NCI-H69 (cell line): ENCODE measurements around the gene ZNF148.

Experiments used
- DNase-seq: peaks from one replicate; lab custom pipeline; 2025; lab: John Stamatoyannopoulos, UW

Gene ZNF148

DNA sequence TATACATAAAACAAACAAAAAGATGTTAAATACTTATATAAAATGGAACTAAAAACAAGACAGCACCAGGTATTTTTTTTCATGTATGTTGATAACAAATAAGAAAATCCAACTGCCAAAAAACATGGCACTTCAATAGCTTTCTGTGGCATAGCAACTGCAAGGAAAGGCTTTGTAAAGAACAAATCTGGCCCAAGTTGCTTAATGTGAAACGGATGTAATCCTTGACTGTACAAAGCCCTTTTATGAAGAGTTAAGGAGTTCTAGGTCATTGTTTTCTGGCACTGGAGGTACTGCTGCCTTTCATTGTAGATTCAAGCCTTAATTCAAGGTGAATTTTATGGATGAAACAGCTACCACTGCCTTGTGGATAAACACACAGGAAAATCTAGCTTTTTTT is 93.7 kb downstream of the ZNF148 start:
- peak; percentile 41 for DNase-seq

DNA sequence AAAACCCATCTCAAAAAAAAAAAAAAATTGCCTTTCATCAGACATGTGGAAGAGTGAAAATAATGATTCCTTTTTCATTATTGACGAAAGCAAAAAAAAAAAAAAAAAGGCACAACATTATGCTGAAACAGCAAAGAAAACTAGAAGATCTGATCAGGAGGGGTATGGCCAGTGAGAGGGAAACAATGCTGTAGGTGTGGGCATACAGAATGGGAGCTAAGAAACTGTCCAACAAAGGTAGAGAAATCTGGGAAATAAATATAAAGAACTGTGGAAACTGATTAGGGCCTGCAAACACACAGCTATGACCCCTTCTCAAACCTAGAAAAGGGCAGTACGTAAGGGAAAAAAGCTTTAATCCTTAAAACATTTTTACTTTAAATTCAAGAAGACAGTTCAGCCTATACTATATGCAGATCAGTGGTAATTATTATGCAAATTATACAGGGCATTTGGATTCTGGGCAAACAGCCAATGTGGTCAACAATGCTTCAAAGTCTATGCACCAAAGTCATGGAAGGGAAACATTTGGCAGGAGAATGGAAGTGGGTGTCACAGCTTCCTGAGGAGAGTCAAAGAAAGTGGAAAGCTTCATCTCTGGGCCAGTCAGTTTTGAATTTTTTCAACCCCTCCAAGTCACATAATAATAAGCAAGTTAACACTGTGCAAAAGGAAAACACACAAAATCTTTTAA is 94.3 kb downstream of the ZNF148 start:
- peak; percentile 93 for DNase-seq

DNA sequence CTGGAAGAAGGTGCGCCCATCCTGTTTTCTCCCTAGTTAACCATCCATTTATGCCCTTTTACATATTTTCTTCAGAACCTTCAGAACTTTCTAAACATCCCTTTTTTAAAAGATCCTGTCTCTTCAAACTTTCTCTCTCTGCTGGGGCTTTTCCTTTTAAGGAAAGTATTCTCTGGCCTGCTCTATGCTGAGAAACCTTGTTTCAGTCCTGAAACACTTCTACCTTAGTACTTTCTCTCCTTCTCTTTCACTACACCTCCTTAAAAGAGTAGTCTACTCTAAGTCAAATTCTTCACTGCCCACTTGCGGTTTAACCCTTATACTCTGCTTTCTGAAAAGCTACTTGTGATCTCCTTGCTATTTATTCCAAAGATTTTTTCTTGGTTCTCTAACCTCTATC is 97.0 kb downstream of the ZNF148 start:
- no peak for DNase-seq

DNA sequence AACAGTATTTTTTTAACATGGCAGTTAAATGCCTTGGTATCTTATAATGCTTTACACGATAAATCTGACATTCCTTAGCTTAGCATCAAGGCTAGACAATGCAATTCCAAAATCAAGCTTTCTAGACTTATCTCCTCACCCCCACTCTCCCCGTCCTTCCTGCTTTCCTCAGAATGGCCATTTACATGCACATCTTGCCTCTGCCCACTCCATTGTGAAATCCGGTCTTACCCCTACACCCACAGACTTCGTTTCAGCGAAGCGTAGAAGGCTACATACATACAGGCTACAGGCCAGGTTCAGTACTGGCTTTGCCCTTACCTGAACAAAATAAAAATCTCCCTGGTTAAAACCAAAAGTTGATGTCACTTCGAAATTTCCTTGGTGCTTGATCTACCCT is 104.0 kb downstream of the ZNF148 start:
- DNase-seq = no peak

DNA sequence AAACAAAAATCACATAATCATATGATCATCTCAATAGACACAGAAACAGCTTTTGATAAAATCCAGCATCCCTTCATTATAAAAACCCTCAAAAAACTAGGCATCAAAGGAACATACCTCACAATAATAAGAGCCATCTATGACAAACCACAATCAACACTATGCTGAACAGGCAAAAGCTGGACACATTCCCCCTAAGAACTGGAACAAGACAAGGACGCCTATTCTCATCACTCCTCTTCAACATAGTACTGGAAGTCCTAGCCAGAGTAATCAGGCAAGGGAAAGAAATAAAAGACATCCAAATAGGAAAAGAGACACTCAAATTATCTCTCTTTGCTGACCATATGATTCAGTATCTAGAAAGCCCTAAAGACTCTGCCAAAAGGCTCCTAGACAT is 107.7 kb downstream of the ZNF148 start:
- no peak for DNase-seq

DNA sequence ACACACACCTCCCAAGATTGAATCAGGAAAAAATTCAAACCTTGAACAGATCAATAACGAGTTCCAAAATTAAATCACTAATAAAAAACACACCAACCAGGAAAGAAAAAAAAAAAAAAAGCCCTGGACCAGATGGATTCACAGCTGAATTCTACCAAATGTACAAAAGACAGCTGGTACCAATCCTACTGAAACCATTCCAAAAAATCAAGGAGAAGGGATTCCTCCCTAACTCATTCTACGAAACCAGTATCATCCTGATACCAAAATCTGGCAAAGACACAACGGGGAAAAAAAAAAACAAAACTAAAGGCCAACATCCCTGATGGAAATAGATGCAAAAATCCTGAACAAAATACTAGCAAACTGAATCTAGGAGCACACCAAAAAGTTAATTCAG is 108.2 kb downstream of the ZNF148 start:
- DNase-seq = no peak

DNA sequence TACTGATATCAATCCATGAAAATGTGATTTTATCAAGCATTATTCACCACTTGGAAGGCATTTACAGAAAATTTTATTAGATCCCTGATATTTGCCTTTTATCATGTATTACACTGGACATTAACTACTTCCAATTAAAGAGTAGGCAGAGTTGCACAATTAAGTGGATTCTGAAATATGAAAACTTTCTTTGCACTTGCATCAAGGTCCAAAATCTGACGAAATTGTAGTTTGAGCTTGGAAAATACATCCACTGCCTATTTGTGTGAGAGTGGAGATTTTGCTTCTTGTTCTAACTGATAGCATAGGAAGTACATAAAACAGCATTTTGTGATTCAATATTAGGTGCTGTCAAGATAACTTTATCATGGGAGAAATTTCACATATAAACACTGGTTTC is 113.0 kb downstream of the ZNF148 start:
- no peak for DNase-seq

DNA sequence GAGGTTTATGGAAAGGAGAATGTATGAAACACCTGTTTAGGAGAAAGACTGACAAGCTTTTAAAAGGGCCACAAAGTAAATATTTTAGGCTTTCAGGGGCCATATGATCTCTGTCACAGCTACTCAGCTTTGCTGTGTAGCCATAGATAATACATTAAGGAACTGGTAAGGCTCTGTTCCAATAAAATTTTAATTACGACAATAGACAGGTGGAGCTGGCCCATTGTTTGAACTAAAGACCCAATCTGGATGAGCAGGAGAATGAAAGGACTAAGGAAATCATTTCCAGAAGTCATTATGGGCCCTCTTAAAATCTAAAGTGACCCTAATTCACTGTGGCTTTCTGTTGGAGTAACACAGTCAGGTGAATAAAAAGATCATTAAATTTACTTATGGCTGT is 114.1 kb downstream of the ZNF148 start:
- peak; percentile 85 for DNase-seq

DNA sequence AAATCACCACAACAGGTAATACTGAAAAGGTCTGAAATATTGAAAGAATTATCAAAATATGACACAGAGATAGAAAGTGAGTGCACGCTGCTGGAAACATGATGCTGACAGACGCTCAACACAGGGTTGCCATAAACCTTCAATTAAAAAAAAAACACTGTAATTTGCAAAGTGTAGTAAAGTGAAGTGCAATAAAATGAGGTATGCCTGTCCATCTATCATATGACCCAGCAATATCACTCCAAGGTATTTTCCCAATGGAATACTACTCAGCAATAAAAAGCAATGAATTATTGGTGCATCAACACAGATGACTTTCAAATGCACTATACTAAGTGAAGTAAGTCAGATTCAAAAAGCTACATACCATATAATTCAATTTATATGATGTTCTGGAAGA is 115.0 kb downstream of the ZNF148 start:
- peak; percentile 41 for DNase-seq

DNA sequence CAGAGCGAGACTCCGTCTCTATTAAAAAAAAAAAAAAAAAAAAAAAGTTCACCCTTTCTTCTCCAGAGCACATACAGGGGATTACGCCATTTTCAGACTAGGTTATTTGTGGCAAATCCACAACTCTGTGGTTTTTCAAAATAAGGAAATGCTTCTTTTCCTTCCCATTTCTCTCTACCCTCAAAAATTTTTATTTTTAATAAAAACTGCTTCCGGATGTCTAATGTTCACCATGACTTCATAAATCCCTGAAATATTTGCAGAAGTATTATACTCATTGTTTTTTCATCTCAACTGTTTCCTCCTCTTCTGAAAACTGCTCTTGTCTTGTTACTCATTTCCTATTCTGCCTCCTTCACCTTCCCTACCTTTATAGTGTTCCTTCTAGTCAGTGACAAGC is 117.6 kb downstream of the ZNF148 start:
- DNase-seq = no peak

DNA sequence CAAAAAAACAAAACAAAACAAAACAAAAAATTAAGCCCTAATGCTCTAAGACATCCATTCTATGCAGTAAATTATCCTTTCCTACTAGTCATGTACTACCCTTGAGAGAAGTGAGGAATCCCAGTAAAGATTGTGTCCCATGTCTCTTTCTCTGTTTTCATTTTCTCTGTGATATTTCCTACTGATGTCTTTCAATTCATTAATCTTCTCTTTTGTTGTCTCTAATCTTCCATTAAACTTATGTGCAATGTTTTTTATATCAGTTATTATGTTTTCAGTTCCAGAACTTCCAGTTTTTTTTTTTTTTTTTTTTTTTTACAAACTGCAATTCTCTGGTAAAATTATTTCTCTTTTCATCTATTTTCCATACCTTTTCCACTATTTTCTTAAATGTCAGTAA is 118.5 kb downstream of the ZNF148 start:
- no peak for DNase-seq

DNA sequence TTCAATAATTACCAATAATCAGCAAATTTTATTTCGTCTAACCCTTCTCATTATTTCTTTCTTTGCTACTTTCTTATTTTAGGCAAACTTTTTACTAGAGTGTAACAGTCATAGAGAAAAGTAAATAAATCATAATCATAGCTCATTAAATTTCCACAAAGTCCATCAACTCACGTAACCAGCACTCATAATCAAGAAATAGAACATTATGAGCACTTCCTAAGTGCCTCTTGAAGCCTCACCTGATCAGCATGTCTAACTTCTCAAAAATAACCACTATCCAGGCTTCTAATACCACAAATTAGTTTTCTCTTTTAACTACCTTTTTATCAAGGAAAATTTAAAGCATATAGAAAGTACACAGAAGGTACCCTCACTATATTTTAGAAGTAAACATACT is 124.2 kb downstream of the ZNF148 start:
- no peak for DNase-seq

DNA sequence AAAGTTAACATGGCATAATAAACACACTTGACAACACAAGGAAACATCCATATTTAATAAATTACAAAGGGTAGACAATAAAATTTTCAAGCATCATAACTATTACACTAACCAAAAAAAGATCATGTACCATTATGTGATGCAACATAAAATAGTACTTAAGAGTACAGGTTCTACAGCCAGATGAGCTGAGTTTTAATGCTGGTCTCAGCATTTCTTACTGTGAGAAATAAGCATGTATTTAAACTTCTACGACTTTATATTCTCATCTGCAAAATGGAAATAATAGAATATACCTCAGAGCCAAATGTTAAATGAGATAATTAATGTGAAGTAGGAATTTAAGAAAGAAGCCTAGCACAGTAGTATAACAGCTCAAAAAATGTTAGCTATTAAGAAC is 128.9 kb downstream of the ZNF148 start:
- no peak for DNase-seq

DNA sequence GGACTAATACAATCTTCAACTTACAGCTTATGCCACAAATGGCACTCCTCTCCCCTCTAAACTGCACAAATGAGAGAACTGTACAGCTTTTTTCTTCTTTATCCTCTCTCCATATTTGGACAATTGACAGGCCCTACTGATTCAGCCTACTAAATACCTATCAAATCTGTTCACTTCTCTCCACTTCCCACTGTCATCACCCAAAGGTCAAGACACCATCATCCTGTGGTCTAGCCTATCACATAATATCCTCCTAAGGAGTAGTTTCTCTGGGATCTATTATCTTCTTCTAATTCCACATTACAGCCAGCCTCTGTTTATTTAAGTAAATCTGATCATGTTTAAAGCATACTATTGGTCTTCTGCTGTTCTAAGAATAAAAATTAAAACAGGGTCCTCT is 129.6 kb downstream of the ZNF148 start:
- no peak for DNase-seq

DNA sequence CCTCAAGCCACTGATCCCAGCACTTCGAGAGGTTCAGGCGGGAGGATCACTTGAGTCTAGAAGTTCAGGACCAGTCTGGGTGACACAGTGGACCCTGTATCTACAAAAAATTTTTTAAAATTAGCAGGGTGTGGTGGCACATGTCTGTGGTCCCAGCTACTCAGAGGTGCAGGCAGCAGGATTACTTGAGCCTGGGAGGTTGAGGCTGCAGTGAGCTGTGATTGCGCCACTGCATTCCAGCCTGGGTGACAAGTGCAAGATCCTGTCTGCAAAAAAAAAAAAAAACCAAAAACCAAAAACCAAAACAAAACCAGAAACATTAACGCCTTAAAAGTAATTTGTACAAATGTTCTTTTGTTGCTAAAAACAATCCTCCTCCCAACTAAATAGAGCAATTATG is 134.6 kb downstream of the ZNF148 start:
- no peak for DNase-seq

DNA sequence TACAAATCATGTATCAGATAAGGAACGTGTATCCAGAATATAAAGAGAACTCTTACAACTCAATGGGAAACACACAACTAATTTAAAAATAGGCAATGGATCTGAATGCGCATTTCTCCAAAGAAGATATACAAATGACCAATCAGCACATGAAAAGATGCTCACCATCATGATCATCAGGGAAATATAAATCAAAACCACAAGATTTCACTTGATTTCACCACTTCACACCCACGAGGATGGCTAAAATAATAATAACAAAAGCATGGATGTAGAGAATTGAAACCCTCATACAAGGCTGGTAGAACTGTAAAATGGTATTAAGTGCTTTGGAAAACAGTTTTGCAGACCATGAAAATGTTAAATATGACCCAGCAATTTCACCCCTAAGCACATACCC is 135.9 kb downstream of the ZNF148 start:
- DNase-seq = no peak

DNA sequence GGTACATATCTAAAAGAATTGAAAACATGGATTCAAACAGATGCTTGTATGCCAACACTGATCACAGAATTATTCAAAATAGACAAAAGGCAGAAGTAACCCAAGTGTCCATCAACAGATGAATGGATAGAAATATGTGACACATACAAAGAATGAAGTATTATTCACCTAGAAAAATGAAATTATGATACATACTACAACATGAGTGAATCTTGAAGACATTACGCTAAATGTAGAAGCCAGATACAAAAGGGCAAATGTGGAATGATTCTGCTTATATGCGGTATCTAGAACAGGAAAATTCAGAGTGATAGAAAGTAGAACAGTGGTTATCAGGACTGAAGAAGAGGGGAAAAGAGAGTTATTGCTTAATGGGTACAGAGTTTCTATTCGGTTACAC is 136.4 kb downstream of the ZNF148 start:
- DNase-seq = no peak

DNA sequence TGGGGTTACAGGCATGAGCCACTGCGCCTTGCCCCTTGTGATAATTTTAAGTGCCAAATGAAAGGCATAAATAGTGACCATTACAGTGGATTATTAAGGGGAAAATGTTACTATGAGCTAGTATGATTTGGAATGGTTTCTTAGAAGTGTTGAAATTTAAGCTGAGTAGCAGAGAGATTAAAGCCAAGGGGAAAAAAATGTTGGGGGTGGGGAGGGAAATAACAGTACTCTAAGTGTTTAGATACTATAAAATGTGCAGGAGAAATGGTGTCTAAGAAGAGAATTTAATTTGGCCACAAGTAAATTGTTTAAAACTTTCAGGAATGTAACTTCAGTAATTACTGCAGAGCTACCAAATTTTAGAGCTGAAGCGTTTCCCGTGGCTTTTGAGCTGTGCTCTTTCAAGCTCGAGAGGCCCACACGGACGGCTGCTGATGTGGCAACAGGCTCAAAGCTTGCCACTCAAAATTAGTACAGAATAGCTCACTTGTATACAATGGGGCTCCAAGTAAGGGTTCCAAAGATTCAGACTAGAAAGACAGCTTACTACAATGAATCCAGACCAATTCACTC is 138.7 kb downstream of the ZNF148 start:
- DNase-seq = no peak

DNA sequence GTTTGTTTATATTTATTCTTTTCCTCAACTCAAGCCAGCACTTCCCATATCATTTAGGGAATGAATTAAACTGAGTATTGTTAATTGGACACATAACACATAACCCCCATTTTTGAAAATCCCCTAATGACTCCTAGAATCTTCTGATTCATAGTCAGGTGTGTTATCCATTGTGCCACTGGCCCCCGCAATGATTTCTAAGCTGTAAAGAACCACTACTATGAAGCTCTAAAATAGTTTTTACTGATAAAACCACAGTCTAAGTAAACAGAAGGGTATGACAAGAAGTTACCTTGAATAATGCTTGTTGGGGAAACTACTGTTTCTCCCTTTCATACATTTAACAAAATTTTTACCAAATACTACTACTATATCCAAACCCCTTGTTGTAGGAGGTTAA is 140.3 kb downstream of the ZNF148 start:
- no peak for DNase-seq

DNA sequence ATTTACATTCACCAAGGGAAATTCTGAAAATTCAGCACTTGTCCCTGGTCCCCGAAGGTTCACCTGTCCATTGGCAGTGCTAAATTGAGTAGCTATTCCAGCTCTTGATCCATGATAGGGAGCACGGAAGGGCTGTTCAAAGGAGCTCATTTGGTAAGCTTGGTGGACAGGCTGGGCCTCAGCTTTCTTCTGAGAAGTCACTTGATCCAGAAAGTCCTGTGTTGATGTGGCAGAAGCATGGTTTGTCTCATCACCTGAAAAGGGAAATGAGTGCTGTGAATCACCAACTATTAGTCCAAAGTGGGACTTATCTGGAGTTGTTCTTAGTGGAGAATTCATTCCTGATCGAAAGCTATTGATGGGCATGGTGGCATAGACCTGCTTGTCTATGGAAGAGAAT is 142.7 kb downstream of the ZNF148 start:
- no peak for DNase-seq

DNA sequence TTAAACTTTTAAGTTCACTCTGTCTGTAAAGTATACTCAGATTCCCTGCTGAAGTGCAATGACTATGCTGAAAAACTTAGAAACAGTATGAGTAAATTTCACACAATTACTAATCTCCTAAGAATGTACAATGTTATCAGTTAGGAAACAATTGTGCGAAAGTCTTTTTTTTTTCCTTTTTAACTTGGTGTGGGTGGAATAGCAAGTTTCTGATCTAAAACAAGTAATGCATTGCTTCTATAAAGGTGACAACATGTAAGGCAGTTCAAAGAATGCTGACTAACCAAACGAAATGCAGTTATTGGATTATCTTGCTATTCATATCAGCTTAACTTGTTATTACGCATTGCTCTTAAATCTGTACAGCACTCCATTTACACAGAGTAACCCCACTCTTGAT is 143.2 kb downstream of the ZNF148 start:
- DNase-seq = no peak

DNA sequence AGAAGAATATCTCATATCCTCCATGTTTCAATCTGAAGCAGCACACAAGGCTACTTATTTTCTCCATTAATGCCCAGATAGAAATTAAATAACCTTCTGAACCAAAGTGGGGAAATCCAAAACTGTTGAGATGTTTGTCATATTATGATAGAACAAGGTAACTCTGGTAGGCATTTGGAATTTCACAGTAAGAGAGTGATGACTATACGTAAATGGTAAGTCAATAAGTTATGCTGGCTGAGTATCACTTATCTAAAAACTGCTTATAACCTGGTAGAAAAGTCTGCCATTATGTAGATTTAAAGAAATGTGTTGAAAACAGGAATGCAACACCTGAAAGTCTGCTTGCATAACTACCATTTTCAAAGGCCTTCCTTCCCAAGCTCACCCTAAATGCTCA is 145.4 kb downstream of the ZNF148 start:
- no peak for DNase-seq

DNA sequence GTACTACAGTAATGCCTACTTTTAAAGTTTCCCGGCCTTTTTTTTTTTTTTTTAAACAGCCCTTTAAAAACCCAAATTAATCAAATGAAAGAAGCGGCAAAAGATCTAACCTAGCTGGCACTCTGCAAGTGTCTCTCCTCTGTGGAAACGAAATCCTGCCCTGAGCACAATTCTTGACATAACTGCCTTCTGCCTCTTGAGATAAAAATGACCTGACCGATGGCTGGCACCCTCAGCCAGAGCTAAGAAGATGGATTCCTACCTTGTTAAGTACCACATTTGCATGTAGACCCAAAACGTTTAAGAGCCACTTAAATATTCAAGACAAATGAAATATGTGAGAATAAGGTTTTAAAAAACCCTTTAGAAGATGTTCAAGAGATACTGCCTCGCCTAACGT is 146.0 kb downstream of the ZNF148 start:
- no peak for DNase-seq

DNA sequence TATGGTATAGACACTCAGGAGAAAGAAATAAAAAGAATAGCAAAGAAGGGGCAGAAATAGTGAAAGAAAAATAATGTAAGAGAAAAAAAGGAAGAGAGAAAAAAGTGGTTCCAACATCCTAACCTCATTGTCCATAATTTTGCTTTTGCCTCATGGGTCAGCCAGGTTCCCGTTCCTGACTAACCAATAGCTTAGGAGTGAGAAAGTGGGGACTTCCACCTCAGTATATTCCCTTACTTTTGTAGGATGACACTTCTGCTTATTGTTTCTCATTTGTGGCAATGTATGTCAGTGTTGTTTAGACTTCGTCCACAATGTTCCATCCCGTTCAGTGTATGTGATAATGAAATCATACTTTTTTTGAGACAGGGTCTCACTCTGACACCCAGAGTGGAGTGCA is 153.3 kb downstream of the ZNF148 start:
- no peak for DNase-seq
